Colonic mucosa (tissue), 4 donors: Measurements from ENCODE around the gene GABRD. TPM values are rescaled to one million over a fixed set of nuclear protein-coding genes. Genes with fewer than 3 reads are reported as not detected.

Experiments
- DNase-seq: peaks from one replicate; pipeline ENCODE4 v3.0.0-alpha.2; 2020
- H3K27ac ChIP-seq: fragments of 200-600 bp; one replicate; pipeline ENCODE4 v1.8.0; 2021
- H3K27me3 ChIP-seq: fragments of 200-600 bp; one replicate; pipeline ENCODE4 v1.8.0; 2021
- H3K36me3 ChIP-seq: fragments of 200-600 bp; one replicate; pipeline ENCODE4 v1.8.0; 2021
- H3K4me1 ChIP-seq: fragments of 200-600 bp; one replicate; pipeline ENCODE4 v1.8.0; 2021; ENCODE audit warnings: mild to moderate bottlenecking
- H3K4me3 ChIP-seq: fragments of 200-600 bp; one replicate; pipeline ENCODE4 v1.8.0; 2021
- H3K9ac ChIP-seq, 2 donors: one replicate each; pipeline ENCODE4 v1.7.0; 2013; ENCODE audit warnings: control low read depth in 2 of 2, low read depth in 2 of 2, low read length in 2 of 2
- H3K9me3 ChIP-seq: fragments of 200-600 bp; one replicate; pipeline ENCODE4 v1.8.0; 2021
- intact Hi-C: fragments of 100-400 bp; cut with DNase I; formaldehyde crosslinking; loops from one replicate; pipeline ENCODE4 v1.14.1; 2022
- total RNA-seq, 2 donors: library from RNA; stranded (reverse); fragmentation: NEBNext Ultra II Directional in 1 of 2; extraction: Animal tissue kit (Norgen Biotek cat#: 25700) in 1 of 2; gene quantifications; one replicate each; pipeline ENCODE4 v1.2.1, GENCODE V29; 2021
- TF ChIP-seq, protein P1 (sequence below): fragments of 200-600 bp; IDR thresholded peaks from one replicate; pipeline ENCODE4 v1.8.0; 2022; ENCODE audit warnings: antibody characterized with exemption, mild to moderate bottlenecking
- donor health status: healthy.
- donor health status: DM: no; HTN: no; CAD: no.
- donor health status: DM: no; HTN: no; CAD: no.

GABRD gene
- total RNA-seq, 2 donors from 2014 or later: 0.15 to 0.21 TPM

DNA sequence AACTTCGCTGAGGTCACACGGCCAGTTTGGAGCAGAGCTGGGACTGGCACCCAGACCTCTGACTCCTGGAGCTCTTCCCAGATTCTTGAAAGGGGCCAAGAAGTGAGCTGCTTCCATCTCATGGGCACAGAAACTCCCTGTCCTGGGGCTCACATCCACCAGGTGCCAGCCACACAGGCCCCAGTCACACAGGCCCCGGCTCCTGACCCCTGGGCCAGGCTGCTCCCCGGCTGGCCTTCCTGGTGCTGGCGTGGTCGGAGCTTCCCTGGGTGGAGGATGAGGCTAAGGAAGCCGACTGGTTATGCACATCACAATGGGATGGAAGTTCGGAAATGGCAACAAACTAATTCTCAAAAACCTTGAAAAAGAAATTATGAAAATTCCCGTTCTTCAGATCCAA is 3.0 kb upstream of the GABRD start:
- no peak overlapping the region for H3K9ac ChIP-seq
- TF ChIP-seq, protein P1, sequence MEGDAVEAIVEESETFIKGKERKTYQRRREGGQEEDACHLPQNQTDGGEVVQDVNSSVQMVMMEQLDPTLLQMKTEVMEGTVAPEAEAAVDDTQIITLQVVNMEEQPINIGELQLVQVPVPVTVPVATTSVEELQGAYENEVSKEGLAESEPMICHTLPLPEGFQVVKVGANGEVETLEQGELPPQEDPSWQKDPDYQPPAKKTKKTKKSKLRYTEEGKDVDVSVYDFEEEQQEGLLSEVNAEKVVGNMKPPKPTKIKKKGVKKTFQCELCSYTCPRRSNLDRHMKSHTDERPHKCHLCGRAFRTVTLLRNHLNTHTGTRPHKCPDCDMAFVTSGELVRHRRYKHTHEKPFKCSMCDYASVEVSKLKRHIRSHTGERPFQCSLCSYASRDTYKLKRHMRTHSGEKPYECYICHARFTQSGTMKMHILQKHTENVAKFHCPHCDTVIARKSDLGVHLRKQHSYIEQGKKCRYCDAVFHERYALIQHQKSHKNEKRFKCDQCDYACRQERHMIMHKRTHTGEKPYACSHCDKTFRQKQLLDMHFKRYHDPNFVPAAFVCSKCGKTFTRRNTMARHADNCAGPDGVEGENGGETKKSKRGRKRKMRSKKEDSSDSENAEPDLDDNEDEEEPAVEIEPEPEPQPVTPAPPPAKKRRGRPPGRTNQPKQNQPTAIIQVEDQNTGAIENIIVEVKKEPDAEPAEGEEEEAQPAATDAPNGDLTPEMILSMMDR: no peak
- no peak for DNase-seq
- intact Hi-C loops: no loop called here
- H3K4me1 ChIP-seq: no peaks in the 10 kb centered on the region
- H3K36me3 ChIP-seq: no peaks in the 10 kb centered on the region
- no peak overlapping the region for H3K4me3 ChIP-seq
- H3K27me3 ChIP-seq: peaks cover 29% of the 10 kb centered on the region
- H3K27ac ChIP-seq: no peak overlapping the region
- H3K9me3 ChIP-seq: no peaks in the 10 kb centered on the region

DNA sequence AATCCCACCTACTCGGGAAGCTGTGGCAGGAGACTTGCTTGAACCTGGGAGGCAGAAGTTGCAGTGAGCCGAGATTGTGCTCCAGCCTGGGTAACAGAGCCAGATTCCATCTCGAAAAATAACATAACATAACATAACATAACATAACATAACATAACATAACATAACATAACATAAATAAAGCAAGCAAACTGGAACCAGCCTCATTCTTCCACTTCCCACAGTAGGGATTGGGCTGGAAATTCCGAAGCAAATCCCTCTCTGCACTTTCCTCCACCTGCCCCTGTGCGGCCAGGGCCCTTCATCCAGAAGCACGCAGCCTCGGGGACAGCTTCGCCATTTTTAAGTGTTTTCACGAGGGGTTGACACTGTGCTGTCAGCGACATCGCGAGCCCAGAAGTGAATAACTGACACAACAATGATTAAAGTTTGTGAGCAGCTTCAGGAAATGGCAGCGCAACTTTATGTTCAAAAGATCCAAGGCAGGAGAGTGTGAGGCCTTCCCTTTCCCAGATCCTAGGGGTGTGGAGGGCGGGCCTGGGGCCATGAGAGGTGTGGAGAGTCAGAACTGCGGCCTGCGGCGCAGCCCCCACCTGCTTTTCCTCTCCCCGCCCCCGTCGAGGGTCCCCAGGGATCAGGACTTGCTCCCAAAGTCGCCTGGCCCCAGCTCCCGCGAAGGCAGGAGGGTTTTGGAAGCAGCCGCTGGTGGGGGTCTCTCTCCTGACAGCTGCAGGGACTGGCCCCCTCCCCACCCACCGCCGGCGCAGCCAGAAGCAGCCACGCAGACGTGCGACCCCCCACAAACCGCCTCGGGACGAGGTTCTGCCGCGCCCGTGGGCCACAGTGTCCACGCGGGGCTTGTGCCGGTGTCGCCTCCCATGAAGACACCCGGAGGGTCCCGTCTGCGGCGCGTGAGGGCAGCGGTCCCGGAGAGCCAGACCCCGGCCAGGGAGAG is 651 bp upstream of the GABRD start:
- intact Hi-C loops: no loop called here
- Histone ChIP-seq H3K4me3 (no peak overlapping the region), H3K27ac (no peak overlapping the region), H3K9ac (no peak overlapping the region), H3K4me1 (no peaks in the 10 kb centered on the region), H3K9me3 (no peaks in the 10 kb centered on the region), H3K27me3 (peaks cover 38% of the 10 kb centered on the region), H3K36me3 (no peaks in the 10 kb centered on the region)
- TF ChIP-seq, protein P1: no peak
- DNase-seq: no peak

DNA sequence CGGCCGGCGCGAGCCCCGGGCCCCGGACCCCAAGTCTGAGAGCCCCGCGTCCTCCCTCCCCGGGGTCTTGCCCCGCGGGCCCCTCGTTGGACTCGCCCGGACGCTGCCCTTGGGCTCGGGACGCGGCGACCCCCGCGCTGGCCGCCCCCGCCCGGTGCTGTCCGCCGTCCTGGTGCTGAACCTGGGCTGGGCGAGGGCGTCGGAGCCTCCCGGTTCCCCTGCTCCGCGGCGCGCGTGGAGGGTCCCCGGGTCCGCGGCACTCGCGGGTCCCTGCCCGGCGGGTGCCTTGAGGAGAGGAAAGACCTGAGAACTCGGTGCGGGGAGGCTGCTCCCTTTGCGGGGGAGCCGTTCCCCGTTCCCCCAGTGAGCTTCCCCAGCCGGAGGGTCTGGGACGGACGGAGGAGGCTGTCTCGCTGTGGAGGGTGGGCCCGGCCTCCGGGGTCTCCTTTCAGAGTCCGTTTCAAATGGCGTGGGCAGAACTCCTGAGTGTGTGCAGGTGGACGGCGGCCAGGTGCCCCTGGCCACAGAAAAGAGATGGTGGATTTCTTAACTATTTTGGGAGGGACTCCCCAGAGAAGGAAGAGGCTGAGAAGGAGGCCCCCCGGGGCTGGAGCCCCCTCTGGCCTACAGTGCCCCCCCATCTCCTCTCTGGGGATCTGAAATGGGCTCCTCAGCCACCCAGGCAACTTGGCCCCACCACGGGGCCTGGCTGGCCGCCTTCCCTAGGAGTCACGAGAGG is 595 bp downstream of the GABRD start:
- intact Hi-C loops: no loop called here

DNA sequence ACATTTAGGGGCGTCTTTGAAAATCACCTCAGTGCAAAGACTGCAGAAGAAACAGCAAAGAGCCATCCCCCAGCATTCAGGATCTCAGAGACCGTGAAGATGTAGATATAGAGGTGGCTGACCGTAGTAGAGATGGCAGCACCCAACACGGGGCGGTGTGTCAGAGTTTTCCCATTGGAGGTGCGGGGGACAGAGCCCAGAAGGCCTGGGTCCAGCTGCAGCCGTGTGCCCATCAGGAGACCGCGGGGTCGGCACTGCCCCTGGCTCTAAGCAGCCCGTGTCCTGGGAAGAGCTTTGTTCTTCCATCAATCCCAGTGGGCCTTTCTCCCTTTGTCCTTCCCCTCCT is 1.1 kb downstream of the GABRD start:
- Histone ChIP-seq H3K36me3 (no peaks in the 10 kb centered on the region), H3K9ac (no peak overlapping the region), H3K9me3 (no peaks in the 10 kb centered on the region), H3K4me3 (no peak overlapping the region), H3K27ac (no peak overlapping the region), H3K4me1 (no peaks in the 10 kb centered on the region), H3K27me3 (peaks cover 38% of the 10 kb centered on the region)
- no peak for DNase-seq
- TF ChIP-seq, protein P1: no peak
- intact Hi-C loops: no loop called here

More for the DNA sequence above, 595 bp downstream of the GABRD start:
- Histone ChIP-seq H3K27me3 (peaks cover 38% of the 10 kb centered on the region), H3K4me1 (no peaks in the 10 kb centered on the region), H3K4me3 (no peak overlapping the region), H3K27ac (no peak overlapping the region), H3K9ac (no peak overlapping the region), H3K36me3 (no peaks in the 10 kb centered on the region), H3K9me3 (no peaks in the 10 kb centered on the region)
- TF ChIP-seq, protein P1: no peak
- DNase-seq: no peak

DNA sequence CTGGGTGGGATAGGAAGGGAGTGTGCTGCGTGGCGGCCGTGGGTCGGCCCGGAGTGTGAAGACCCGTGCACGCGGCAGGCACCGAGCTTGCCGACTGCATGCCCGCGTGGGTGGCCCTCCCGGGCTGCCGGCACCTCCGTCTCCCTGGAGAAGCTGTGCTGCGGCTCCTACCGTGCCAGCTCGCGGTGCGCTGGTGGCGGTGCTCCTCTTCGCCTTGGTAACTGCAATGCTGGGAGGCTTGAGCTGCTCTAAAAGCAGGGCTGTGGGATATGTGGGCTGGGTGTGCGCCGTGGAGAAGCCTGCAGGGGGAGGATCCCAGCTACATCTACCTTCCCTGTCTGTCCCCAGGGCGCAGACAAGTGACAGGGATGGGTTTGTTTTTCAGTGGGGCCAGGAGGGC is 2.4 kb downstream of the GABRD start:
- DNase-seq: no peak
- H3K4me1 ChIP-seq: no peaks in the 10 kb centered on the region
- no peak overlapping the region for H3K27ac ChIP-seq
- no peaks in the 10 kb centered on the region for H3K36me3 ChIP-seq
- H3K27me3 ChIP-seq: peaks cover 38% of the 10 kb centered on the region
- intact Hi-C loops: no loop called here
- H3K9me3 ChIP-seq: no peaks in the 10 kb centered on the region
- H3K9ac ChIP-seq: no peak overlapping the region
- TF ChIP-seq, protein P1: no peak
- no peak overlapping the region for H3K4me3 ChIP-seq
